HG02798 (cell line): Measurements from ENCODE around the gene GSG1L.
"Not testable (repeated sequence)": the region's sequence is repeated elsewhere in the genome, so short reads cannot be mapped to it uniquely, and the experiment has no call there.

Experiments used
- ATAC-seq: cut with Tn5 transposase; IDR thresholded peaks from one replicate; pipeline ENCODE4 v1.9.1; 2021; ENCODE audit warnings: mild to moderate bottlenecking; ENCODE audit not compliant: unreplicated experiment, poor library complexity

The GSG1L gene

DNA sequence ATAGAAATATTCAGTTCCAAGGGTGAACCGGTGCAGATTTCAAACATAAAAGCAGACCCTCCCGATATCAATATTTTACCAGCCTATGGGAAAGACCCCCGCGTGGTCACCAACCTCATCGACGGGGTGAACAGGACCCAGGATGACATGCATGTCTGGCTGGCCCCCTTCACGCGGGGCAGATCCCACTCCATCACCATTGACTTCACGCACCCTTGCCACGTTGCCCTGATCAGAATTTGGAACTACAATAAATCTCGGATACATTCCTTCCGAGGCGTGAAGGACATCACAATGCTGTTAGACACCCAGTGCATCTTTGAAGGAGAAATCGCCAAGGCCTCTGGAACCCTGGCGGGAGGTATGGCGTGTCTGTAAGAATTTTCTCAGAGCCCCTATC lies 313.6 kb downstream of the GSG1L start:
- no peak for ATAC-seq

DNA sequence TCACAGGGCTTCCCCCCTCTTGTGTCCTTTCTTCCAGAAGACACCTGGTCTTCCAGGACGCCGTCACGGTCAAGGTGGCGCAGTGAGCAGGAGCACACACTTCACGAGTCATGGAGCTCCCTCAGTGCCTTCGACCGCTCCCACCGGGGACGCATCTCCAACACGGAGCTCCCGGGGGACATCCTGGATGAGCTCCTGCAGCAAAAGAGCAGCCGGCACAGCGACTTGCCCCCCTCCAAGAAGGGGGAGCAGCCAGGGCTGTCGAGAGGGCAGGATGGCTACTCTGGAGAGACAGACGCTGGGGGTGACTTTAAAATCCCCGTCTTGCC lies 314.0 kb downstream of the GSG1L start:
- no peak for ATAC-seq

DNA sequence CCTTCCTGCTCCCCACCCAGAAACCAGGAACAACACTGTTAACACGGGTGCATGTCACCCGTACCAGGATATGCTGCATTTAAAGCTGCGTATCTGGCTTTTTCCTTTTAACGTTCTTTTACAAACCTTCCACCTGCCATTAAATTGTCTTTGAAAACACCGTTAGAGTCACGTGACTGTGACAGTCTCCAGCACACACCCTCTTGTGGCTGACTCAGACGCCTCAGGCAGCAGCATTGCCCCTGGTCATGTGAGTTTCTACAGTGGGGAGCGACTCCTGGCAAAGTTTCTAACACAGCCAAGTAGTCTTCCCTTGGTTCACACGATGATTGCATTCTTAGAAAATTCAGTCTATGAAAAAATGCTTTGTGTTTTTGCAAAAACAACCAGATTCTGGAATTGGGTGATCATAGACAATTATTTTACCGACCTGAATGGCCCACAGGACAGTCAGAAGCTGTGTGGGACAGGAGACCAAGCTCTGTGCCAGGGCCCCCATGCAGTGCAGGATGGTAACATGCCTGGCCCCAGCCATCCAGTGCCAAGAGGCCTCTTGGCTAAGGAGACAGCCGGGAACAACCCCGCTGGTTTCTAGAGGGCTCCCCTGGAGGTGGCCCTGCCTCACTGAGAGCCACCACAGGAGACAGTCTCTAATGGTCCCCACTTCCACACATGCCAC lies 314.5 kb downstream of the GSG1L start:
- ATAC-seq: no peak

DNA sequence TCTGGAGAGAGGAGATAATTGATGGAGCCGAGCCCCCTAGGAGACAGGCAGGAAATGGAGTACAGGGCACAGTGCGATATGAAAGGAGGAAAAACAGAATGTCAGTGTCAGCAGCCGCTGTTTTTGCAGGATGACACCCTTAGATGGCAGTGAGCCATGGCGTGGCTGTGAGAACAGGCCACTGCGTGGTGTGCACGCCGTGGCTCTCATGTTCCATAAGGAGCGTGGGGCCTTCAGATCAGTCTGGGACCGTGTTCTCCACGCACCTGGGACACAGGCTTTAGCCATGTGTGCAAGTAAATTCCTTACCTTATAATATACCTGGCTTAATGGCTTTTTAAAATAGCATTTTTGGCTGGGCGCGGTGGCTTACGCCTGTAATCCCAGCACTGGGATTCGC lies 315.6 kb downstream of the GSG1L start:
- ATAC-seq: no peak

DNA sequence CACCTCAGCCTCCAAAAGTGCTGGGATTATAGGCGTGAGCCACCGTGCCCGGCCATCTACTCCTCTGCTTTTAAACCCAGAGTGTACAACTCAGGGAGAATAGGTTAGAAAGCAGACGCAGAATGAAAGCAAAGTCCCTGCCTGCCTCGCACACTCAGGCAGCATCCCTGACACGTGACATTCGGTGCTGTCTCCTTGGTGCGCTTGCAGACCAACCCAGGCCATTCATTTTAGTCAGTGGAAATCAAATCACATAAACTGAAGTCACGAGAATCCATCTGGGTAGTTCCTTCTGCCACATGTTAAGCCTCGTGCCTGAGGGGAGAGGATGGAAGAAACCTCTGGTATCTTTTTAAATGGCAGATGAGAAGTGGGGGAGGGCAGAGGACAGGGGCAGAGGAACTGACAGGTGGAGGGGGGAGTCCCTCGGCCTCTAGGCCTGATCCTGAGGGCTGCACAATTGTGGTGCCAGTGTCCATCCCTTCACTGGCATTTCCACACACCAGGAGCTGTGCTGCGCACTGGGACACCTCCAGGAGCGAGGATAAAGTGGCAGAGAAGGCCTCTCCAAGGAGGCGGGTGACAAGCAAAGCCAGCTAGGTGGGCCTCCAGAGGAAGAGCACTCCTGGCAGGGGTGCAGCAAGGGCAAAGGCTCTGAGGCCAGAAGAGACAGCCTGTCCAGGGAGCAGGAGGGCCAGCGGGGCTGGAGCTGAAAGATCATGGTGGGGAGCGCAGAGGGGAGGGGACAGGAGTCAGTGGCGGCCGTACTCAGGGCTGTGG lies 317.2 kb downstream of the GSG1L start:
- ATAC-seq: no peak

DNA sequence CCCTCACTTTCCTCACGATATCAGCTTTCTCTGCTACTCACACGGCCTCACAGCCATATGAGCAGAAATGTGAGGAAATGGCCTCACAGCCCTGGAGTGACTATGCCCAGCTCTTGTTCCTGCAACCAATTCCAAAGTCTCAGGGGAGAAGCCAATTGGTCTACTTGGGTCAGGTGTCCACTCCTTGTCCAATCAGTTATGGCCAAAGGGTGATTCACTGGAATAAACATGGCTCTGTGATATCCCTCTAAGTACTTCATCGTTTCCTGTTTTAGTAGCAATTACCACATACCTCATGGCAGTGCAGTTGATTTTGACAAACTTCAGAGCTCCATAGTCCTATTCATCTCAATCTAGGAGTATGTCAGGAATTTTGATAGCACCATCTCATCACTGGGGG lies 318.2 kb downstream of the GSG1L start:
- ATAC-seq: no peak

DNA sequence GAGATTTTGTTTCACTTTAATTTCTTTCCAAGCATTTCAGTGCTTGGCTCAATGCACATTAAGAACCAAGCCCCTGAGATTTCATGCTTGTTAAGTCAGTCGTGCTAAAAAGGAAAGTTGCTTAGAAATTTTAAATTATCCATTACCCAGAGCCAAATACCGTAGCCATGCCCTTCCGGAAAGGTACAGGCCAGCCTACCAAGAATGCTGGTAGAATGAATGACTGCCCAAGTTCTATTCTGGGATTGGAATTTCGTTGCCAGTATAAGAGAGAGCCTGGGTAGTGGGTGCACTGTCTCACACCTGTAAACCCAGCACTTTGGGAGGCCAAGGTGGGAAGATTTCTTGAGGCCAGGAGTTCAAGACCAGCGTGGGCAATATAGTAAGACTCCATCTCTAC lies 319.6 kb downstream of the GSG1L start:
- no peak for ATAC-seq

DNA sequence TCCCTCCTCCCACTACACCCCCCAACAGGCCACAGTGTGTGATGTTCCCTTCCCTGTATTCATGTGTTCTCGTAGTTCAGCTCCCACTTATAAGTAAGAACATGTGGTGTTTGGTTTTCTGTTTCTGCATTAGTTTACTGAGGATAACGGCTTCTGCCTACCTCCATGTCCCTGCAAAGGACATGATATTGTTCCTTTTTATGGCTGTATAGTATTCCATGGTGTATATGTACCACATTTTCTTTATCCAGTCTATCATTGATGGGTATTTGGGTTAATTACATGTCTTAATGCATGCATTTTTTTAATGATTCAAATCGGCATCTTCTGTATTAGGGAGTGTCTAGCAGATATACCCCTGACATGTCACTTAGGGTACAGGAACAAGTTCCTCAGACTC lies 320.5 kb downstream of the GSG1L start:
- not testable (repeated sequence) for ATAC-seq

DNA sequence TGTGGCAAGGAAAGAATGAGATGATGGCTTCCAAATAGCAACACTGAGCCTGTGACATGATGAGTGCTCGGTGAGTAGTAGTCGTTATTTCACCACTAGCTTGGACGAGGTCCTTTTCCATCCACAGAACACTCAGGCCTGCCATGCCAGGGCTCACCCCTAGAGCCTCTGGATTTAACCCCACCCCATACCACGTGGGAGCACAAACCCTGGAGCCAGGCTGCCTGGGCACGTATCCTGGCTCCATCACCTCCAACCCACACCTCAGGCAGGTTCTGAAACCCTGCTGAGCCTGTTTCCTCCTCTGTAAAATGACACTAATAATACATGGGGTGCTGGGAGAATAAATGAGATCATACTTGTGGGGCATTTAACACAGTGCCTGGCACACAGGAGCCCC lies 321.2 kb downstream of the GSG1L start:
- ATAC-seq: no peak

DNA sequence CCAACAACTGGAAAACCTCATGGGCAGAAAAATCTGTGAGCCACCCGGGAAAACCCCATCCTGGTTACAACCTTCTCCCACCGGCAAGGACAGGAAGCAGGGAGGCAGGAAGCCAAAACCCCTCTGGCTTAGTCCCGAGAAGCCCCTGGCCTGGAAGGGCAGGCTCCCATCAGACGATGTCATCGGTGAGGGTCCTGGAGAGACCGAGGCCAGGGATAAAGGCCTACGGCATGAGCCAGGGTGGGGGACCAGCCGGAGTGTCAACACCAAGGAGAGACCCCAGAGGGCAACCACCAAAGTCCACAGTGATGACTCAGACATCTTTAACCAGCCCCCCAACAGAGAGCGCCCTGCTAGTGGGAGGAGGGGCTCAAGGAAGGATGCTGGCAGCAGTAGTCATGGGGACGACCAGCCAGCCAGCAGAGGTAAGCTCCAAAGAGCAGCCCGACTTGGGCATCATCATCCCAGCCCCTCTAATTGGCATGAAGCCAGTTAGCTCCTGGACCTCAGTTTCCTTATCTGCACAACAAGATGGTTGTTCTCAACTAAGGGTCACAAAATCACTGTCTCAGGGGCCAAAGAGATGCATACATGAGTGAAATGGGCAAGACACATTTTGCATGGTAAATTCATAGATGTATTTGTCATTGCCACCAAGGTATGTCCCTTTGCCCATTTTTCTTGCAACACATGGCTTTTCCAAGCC lies 322.9 kb downstream of the GSG1L start:
- no peak for ATAC-seq

DNA sequence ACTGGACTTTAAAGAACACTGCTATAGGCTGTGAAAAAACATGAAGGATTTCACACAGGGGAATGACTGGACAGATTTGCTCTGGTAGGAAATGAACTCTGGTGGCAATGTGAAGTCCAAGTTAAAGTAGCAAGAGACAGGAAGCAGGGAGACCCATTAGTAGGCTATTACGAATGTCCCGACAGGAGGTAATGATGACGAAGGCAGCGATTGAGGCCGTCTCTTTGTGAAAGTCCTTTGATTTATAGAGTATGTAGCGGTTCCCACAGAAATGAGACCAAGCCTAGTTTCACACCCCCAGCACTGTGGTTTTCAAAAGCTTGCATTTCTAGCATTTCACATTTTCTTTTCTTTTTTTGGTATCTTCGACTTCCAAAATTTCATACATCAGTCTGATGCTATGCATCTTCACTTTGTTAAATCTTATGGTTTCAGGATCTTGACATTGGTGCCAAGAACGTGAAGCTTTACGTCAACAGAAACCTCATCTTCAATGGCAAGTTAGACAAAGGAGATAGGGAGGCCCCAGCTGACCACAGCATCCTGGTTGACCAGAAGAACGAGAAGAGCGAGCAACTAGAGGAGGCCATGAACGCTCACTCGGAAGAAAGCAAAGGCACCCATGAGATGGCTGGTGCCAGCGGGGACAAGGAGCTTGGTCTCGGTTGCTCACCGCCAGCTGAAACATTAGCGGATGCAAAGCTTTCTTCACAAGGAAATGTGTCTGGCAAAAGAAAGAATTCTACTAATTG lies 323.7 kb downstream of the GSG1L start:
- no peak for ATAC-seq

DNA sequence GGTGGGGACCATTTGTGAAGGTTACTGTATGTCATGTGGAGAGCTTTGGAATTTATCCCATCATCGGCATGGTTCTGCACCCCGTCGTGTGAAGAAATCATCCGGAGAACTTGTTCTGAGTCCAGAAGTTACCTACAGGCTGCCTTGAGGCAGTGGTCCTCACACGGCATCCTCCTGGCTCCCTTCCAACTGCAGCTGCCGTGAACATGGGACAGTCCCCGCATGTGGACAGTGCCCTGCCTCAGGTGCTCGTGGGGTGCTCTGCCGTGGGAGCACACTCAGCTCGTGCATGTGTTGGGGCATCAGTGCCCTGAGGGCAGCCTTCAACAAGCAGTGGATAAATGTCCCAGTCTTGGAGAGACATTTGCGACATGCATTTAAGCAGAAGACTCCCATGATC lies 324.9 kb downstream of the GSG1L start:
- ATAC-seq: no peak
